Ascending aorta (tissue), 2 donors: ENCODE measurements around the gene FAM20A. TPM values are rescaled to one million over a fixed set of nuclear protein-coding genes. Genes with fewer than 3 reads are reported as not detected.

Source experiments
- DNase-seq, 2 donors: peaks; one replicate each; pipeline ENCODE4 v3.0.0-alpha.2; 2019; ENCODE audit warnings: low spot score in 2 of 2
- H3K27ac ChIP-seq, 2 donors: fragments of 200-600 bp; sonication (generic); one replicate each; pipeline ENCODE4 v1.5.1; 2016 to 2017; ENCODE audit warnings: mild to moderate bottlenecking in 1 of 2
- H3K27me3 ChIP-seq: fragments of 200-600 bp; sonication (generic); one replicate; pipeline ENCODE4 v1.5.1; 2017
- H3K36me3 ChIP-seq, 2 donors: fragments of 200-600 bp; sonication (generic); one replicate each; pipeline ENCODE4 v1.5.1; 2016
- H3K4me1 ChIP-seq, 2 donors: fragments of 200-600 bp; sonication (generic); one replicate each; pipeline ENCODE4 v1.5.1; 2016 to 2017; ENCODE audit warnings: mild to moderate bottlenecking in 1 of 2
- H3K4me3 ChIP-seq, 2 donors: fragments of 200-600 bp; sonication (generic); one replicate each; pipeline ENCODE4 v1.5.1; 2016 to 2017; ENCODE audit warnings: mild to moderate bottlenecking in 1 of 2
- H3K9me3 ChIP-seq, 2 donors: fragments of 200-600 bp; sonication (generic); one replicate each; pipeline ENCODE4 v1.5.1; 2016
- CTCF ChIP-seq, 3 experiments: fragments of 200-600 bp in 2 of 3; fragments of 450-650 bp in 1 of 3; sonication (generic) in 2 of 3; IDR thresholded peaks; one replicate each; pipeline ENCODE4 v1.5.1; 2016 to 2019; ENCODE audit warnings: antibody characterized with exemption in 3 of 3, mild to moderate bottlenecking in 1 of 3, moderate library complexity in 1 of 3
- intact Hi-C: fragments of 100-400 bp; cut with DNase I; formaldehyde crosslinking; loops from one replicate; pipeline ENCODE4 v1.15.1; 2023
- total RNA-seq: library from RNA; depleted of rRNA; stranded (reverse); fragments of >200 nt; gene quantifications from one replicate; pipeline ENCODE4 v1.1.0, GENCODE V29; 2016

Gene FAM20A
- total RNA-seq, 1 donor from 2014 or later: 60.0 TPM

DNA sequence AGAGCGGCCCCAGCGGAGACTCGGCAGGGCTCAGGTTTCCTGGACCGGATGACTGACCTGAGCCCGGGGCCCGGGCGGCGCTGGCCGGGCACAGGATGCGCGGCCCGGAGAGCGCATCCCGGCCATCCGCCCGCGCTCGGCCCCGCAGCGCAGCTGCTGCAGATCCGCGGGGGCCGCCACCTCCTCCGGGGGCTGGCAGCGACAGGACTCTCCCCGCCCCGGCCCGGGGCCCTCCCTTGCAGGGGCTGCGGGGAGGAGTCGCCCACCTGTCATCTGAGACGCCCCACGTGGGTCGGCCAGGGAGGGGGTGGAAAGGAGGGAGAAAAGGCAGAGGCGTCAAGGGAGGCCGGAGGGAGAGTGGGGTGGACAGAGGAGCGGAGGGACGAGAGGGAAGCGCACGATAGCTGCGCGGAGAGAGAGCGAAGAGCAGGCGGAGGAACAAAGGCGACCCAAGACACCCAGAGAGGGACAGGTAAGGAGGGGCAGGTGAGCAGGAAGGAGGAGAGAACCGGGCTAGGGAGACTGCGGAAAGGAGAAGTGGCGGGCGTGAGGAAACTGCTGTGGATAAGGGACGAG lies 89.4 kb downstream of the FAM20A start:
- Histone ChIP-seq H3K27me3 (no peaks in the 10 kb centered on the region), H3K4me3 (peak overlapping the region; percentile 88 to 100), H3K36me3 (peaks cover 0 to 5% of the 10 kb centered on the region in 2 donors), H3K9me3 (no peaks in the 10 kb centered on the region), H3K4me1 (peaks cover 0 to 25% of the 10 kb centered on the region in 2 donors), H3K27ac (peak overlapping the region; percentile 96)
- intact Hi-C loops: loop anchor here (2.0 to 5.0 kb wide), 6 partner anchors 43 to 794 kb away; partner anchors contain the start of genes NOL11 and WIPI1
- peak in 1 of 3 experiments; percentile 25 for TF ChIP-seq CTCF (IDR thresholded peaks at IDR 0.05)
- DNase-seq: peak; percentile 47 to 90

DNA sequence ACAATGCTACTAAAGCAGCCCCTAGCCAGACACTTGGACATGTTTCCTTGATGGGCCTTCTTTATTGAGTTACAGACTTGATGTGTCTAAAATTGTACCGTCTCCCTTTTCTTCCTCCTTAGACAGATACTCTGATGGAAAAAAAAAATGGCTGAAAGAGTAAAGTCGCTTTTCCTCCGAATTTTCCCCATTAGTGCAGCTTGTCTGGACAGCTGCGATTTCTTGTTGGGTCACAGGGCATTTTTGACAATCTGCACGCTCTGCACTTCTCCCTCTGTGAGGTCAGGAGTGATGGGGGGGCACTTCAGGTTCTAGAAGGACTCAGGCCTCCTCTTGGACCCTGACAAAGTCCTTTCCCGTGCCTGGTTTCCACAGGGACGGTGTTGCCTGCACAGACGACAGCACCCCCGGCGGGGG lies 89.9 kb downstream of the FAM20A start:
- no peaks in the 10 kb centered on the region for H3K27me3 ChIP-seq
- H3K36me3 ChIP-seq: no peaks in the 10 kb centered on the region
- intact Hi-C loops: loop anchor here (2.0 to 5.0 kb wide), 5 partner anchors 42 to 794 kb away; partner anchors contain the start of gene NOL11
- no peaks in the 10 kb centered on the region for H3K9me3 ChIP-seq
- no peak for TF ChIP-seq CTCF (IDR thresholded peaks at IDR 0.05)
- H3K4me1 ChIP-seq: peaks cover 0 to 25% of the 10 kb centered on the region in 2 donors
- DNase-seq: peak in 1 of 2 donors; percentile 80
- peak overlapping the region; percentile 88 to 100 for H3K4me3 ChIP-seq
- peak overlapping the region; percentile 96 for H3K27ac ChIP-seq

GRCh38 chr17:68509141-68510057 lies 91.8 kb downstream of the FAM20A start:
- H3K4me3 ChIP-seq: no peak overlapping the region
- peaks cover 0 to 13% of the 10 kb centered on the region in 2 donors for H3K4me1 ChIP-seq
- TF ChIP-seq CTCF (IDR thresholded peaks at IDR 0.05): no peak
- no peaks in the 10 kb centered on the region for H3K27me3 ChIP-seq
- DNase-seq: no peak
- no peaks in the 10 kb centered on the region for H3K9me3 ChIP-seq
- intact Hi-C loops: loop anchor here (2.0 to 5.0 kb wide), 5 partner anchors 41 to 792 kb away; partner anchors contain the start of gene NOL11
- no peak overlapping the region for H3K27ac ChIP-seq
- no peaks in the 10 kb centered on the region for H3K36me3 ChIP-seq

- no peaks in the 10 kb centered on the region for H3K27me3 ChIP-seq
- no peak for DNase-seq
Measured at GRCh38 chr17:68507576-68507975, 93.6 kb downstream of the FAM20A start.

DNA sequence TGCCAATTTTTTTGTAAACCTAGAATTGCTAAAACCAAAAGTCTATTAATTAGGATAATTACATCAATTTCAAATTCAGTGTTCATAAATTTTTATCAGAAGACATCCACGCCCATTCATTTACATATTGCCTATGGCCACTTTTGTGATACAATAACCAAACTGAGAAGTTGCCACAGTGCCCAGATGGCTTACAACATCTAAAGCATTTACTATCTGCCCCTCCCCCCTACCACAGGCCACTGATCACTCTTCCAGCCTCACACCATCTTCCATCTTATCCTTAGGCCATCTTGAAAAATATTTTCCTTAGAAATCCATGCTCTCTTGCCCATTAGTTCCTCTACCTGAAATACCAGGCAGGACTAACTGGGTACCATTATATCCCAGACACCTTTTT lies 95.2 kb downstream of the FAM20A start:
- Histone ChIP-seq H3K27ac (no peak overlapping the region), H3K27me3 (no peaks in the 10 kb centered on the region), H3K4me1 (no peaks in the 10 kb centered on the region), H3K4me3 (no peak overlapping the region), H3K36me3 (no peaks in the 10 kb centered on the region), H3K9me3 (no peaks in the 10 kb centered on the region)
- DNase-seq: no peak
- intact Hi-C loops: no loop called here
- TF ChIP-seq CTCF (IDR thresholded peaks at IDR 0.05): no peak

More at GRCh38 chr17:68507576-68507975, 93.6 kb downstream of the FAM20A start:
- H3K9me3 ChIP-seq: no peaks in the 10 kb centered on the region
- intact Hi-C loops: no loop called here
- H3K27ac ChIP-seq: no peak overlapping the region
- no peak overlapping the region for H3K4me3 ChIP-seq
- H3K4me1 ChIP-seq: peaks cover 0 to 3% of the 10 kb centered on the region in 2 donors
- no peaks in the 10 kb centered on the region for H3K36me3 ChIP-seq
- TF ChIP-seq CTCF (IDR thresholded peaks at IDR 0.05): no peak
